SH-SY5Y (cell line): Measurements from ENCODE around the gene BRAF.

Experiments
- GATA2 ChIP-seq: IDR thresholded peaks from 2 replicates; pipeline ENCODE4 v1.6.1; 2011; ENCODE audit warnings: mild to moderate bottlenecking, low read depth, low read length
- GATA3 ChIP-seq: IDR thresholded peaks from 2 replicates; pipeline ENCODE4 v1.6.1; 2011; ENCODE audit warnings: low read depth, mild to moderate bottlenecking, low read length, moderate library complexity

- no peak for TF ChIP-seq GATA3
- TF ChIP-seq GATA2, result no peak
Observed at GRCh38 chr7:140901941-140902302, 22.8 kb downstream of the BRAF start.
